Activated B cell treated with CpG ODN at 0.5 μM for 24 hours (primary cell): Measurements from ENCODE around the gene TMEM74B. TPM values are rescaled to one million over a fixed set of nuclear protein-coding genes. Genes with fewer than 3 reads are reported as not detected.

Source experiments
- ATAC-seq: fragments of 200-7000 bp; cut with Tn5 transposase; one replicate; pipeline ENCODE4 v1.10.0; 2021; ENCODE audit warnings: low read depth, mild to moderate bottlenecking, moderate library complexity
- CTCF ChIA-PET: fragments of 350-600 bp; sonication (Branson Sonifier 250); formaldehyde crosslinking; loops from one replicate; lab custom pipeline; 2021; ENCODE audit warnings: antibody characterized with exemption; lab: Charles Lee
- POLR2A ChIA-PET: fragments of 350-600 bp; sonication (Branson Sonifier 250); formaldehyde crosslinking; loops from one replicate; lab custom pipeline; 2021; ENCODE audit warnings: antibody characterized with exemption; lab: Charles Lee
- DNase-seq: peaks from one replicate; pipeline ENCODE4 v3.0.0; 2022
- H3K27ac Mint-ChIP-seq: one replicate; pipeline ENCODE4 v1.8.0; 2020; ENCODE audit warnings: mixed read lengths
- H3K27me3 Mint-ChIP-seq: one replicate; pipeline ENCODE4 v1.8.0; 2021; ENCODE audit warnings: mixed read lengths
- H3K36me3 Mint-ChIP-seq: one replicate; pipeline ENCODE4 v1.8.0; 2021; ENCODE audit warnings: low read depth, mixed read lengths
- H3K4me1 Mint-ChIP-seq: one replicate; pipeline ENCODE4 v1.8.0; 2021; ENCODE audit warnings: mixed read lengths
- H3K4me3 Mint-ChIP-seq: one replicate; pipeline ENCODE4 v1.8.0; 2020; ENCODE audit warnings: mild to moderate bottlenecking, mixed read lengths
- H3K9me3 Mint-ChIP-seq: one replicate; pipeline ENCODE4 v1.8.0; 2020; ENCODE audit warnings: mixed read lengths
- CTCF ChIP-seq: fragments of 200-600 bp; IDR thresholded peaks from one replicate; pipeline ENCODE4 v1.8.0; 2022; ENCODE audit warnings: antibody characterized with exemption, mild to moderate bottlenecking
- intact Hi-C: fragments of 100-400 bp; cut with micrococcal nuclease; formaldehyde crosslinking; loops from one replicate; pipeline ENCODE4 v1.15.1; 2024
- total RNA-seq: library from RNA; stranded (reverse); gene quantifications from 2 replicates; pipeline ENCODE4 v1.2.3, GENCODE V29; 2022

Gene TMEM74B
- total RNA-seq, 1 donor from 2014 or later: 0.20 TPM

GRCh38 chr20:1173698-1174097, 11.1 kb downstream of the TMEM74B start:
- Mint-ChIP-seq H3K27ac (no peak overlapping the region), H3K9me3 (no peaks in the 10 kb centered on the region), H3K4me1 (no peaks in the 10 kb centered on the region), H3K36me3 (peaks cover 72% of the 10 kb centered on the region), H3K4me3 (no peak overlapping the region), H3K27me3 (no peaks in the 10 kb centered on the region)
- intact Hi-C loops: no loop called here
- DNase-seq (no peak), ATAC-seq (no peak)
- POLR2A ChIA-PET: no interaction called here
- CTCF ChIA-PET: no interaction called here
- no peak for TF ChIP-seq CTCF

- no peaks in the 10 kb centered on the region for H3K27me3 Mint-ChIP-seq
- peaks cover 92% of the 10 kb centered on the region for H3K36me3 Mint-ChIP-seq
- H3K4me1 Mint-ChIP-seq: no peaks in the 10 kb centered on the region
- POLR2A ChIA-PET: interaction anchor here (1.2 kb wide), 1 partner anchor 439 kb away, joined by 5 read pairs; no protein-coding TSS in a partner anchor
- H3K4me3 Mint-ChIP-seq: no peak overlapping the region
- H3K27ac Mint-ChIP-seq: no peak overlapping the region
- DNase-seq: no peak
- CTCF ChIA-PET: no interaction called here
- intact Hi-C loops: no loop called here
- ATAC-seq: no peak
- H3K9me3 Mint-ChIP-seq: no peaks in the 10 kb centered on the region
- no peak for TF ChIP-seq CTCF
These were observed 13.2 kb downstream of the TMEM74B start for GRCh38 chr20:1171461-1172093.

- intact Hi-C loops: no loop called here
- DNase-seq (no peak), ATAC-seq (no peak)
- H3K4me1 Mint-ChIP-seq: no peaks in the 10 kb centered on the region
- peaks cover 95% of the 10 kb centered on the region for H3K36me3 Mint-ChIP-seq
- CTCF ChIA-PET: no interaction called here
- H3K27ac Mint-ChIP-seq: no peak overlapping the region
- no peaks in the 10 kb centered on the region for H3K9me3 Mint-ChIP-seq
- POLR2A ChIA-PET: no interaction called here
- TF ChIP-seq CTCF: no peak
- H3K4me3 Mint-ChIP-seq: no peak overlapping the region
- no peaks in the 10 kb centered on the region for H3K27me3 Mint-ChIP-seq
These were observed 15.6 kb downstream of the TMEM74B start for GRCh38 chr20:1169224-1169623.

- Mint-ChIP-seq H3K27ac (no peak overlapping the region), H3K36me3 (peaks cover 91% of the 10 kb centered on the region), H3K27me3 (no peaks in the 10 kb centered on the region), H3K4me1 (no peaks in the 10 kb centered on the region), H3K4me3 (no peak overlapping the region), H3K9me3 (no peaks in the 10 kb centered on the region)
- ChIA-PET POLR2A (no interaction called here), CTCF (interaction anchor here (0.6 kb wide), 1 partner anchor 43 kb away, joined by 3 read pairs; no protein-coding TSS in a partner anchor)
- no peak for TF ChIP-seq CTCF
- intact Hi-C loops: no loop called here
- ATAC-seq: no peak
- DNase-seq: no peak
These were observed 17.6 kb downstream of the TMEM74B start for GRCh38 chr20:1166948-1167720.

- TF ChIP-seq CTCF: no peak
- ChIA-PET POLR2A (no interaction called here), CTCF (no interaction called here)
- Mint-ChIP-seq H3K9me3 (no peaks in the 10 kb centered on the region), H3K4me3 (no peak overlapping the region), H3K36me3 (peaks cover 93% of the 10 kb centered on the region), H3K4me1 (no peaks in the 10 kb centered on the region), H3K27me3 (no peaks in the 10 kb centered on the region), H3K27ac (no peak overlapping the region)
- DNase-seq: no peak
- no peak for ATAC-seq
- intact Hi-C loops: no loop called here
These were observed 18.8 kb downstream of the TMEM74B start for GRCh38 chr20:1165941-1166340.
